Measurements from ENCODE around the gene MAP2K1.

DNA sequence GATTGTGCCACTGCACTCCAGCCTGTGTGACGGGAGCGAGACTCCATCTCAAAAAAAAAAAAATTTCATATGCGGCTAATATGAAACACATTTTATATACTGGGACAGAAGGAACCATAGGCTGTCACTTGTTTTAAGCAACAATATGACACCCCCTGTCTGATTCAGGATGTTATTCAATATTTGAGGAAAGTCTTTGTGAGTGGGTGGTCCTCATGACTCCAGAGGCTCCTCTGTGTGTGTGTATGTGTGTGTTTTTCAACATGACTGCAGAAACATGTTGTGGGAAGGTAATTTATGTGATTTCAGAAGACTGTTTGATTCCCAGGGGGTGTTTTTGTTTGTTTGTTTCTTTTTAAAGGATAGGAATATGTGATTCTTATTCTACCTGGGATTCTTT lies 32.8 kb downstream of the MAP2K1 start:
- TF ChIP-seq GATA2 (CRISPR knock-in tag; IDR thresholded peaks at IDR 0.05) (no peak), MAX (IDR thresholded peaks at IDR 0.05; ENCODE audit: low read depth) (no peak), USF2 (IDR thresholded peaks at IDR 0.05; ENCODE audit: borderline replicate concordance, low read depth, low read length) (no peak), EP300 (IDR thresholded peaks at IDR 0.05; ENCODE audit: borderline replicate concordance in 1 of 2, low read depth in 1 of 2, low read length in 1 of 2) (no peak), RCOR1 (IDR thresholded peaks at IDR 0.05; ENCODE audit: low read length) (no peak), FOXM1 (IDR thresholded peaks at IDR 0.05; ENCODE audit: low read depth) (no peak), TCF12 (IDR thresholded peaks at IDR 0.05) (no peak), TEAD4 (IDR thresholded peaks at IDR 0.05; ENCODE audit: borderline replicate concordance, insufficient read depth) (no peak), EZH2phosphoT487 (IDR thresholded peaks at IDR 0.05; ENCODE audit: borderline replicate concordance, low read depth) (no peak), RAD21 (IDR thresholded peaks at IDR 0.05; ENCODE audit: low read length) (no peak), POLR2AphosphoS5 (IDR thresholded peaks at IDR 0.05; ENCODE audit: low read depth, low read length) (no peak), GABPA (IDR thresholded peaks at IDR 0.05; ENCODE audit: low read depth) (no peak)
- TF ChIP-seq, protein P1, sequence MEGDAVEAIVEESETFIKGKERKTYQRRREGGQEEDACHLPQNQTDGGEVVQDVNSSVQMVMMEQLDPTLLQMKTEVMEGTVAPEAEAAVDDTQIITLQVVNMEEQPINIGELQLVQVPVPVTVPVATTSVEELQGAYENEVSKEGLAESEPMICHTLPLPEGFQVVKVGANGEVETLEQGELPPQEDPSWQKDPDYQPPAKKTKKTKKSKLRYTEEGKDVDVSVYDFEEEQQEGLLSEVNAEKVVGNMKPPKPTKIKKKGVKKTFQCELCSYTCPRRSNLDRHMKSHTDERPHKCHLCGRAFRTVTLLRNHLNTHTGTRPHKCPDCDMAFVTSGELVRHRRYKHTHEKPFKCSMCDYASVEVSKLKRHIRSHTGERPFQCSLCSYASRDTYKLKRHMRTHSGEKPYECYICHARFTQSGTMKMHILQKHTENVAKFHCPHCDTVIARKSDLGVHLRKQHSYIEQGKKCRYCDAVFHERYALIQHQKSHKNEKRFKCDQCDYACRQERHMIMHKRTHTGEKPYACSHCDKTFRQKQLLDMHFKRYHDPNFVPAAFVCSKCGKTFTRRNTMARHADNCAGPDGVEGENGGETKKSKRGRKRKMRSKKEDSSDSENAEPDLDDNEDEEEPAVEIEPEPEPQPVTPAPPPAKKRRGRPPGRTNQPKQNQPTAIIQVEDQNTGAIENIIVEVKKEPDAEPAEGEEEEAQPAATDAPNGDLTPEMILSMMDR (IDR thresholded peaks at IDR 0.05): no peak
- TF ChIP-seq, protein P2, sequence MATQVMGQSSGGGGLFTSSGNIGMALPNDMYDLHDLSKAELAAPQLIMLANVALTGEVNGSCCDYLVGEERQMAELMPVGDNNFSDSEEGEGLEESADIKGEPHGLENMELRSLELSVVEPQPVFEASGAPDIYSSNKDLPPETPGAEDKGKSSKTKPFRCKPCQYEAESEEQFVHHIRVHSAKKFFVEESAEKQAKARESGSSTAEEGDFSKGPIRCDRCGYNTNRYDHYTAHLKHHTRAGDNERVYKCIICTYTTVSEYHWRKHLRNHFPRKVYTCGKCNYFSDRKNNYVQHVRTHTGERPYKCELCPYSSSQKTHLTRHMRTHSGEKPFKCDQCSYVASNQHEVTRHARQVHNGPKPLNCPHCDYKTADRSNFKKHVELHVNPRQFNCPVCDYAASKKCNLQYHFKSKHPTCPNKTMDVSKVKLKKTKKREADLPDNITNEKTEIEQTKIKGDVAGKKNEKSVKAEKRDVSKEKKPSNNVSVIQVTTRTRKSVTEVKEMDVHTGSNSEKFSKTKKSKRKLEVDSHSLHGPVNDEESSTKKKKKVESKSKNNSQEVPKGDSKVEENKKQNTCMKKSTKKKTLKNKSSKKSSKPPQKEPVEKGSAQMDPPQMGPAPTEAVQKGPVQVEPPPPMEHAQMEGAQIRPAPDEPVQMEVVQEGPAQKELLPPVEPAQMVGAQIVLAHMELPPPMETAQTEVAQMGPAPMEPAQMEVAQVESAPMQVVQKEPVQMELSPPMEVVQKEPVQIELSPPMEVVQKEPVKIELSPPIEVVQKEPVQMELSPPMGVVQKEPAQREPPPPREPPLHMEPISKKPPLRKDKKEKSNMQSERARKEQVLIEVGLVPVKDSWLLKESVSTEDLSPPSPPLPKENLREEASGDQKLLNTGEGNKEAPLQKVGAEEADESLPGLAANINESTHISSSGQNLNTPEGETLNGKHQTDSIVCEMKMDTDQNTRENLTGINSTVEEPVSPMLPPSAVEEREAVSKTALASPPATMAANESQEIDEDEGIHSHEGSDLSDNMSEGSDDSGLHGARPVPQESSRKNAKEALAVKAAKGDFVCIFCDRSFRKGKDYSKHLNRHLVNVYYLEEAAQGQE (IDR thresholded peaks at IDR 0.05; ENCODE audit: low read depth, low read length): no peak

Measured in SK-N-SH (cell line).